Measurements from ENCODE around the gene RSPH9. TPM values are rescaled to one million over a fixed set of nuclear protein-coding genes. Genes with fewer than 3 reads are reported as not detected.

The RSPH9 gene
- total RNA-seq, 1 experiment from 2014 or later: not detected

GRCh38 chr6:43710576-43710975, 65.7 kb downstream of the RSPH9 start:
- no peak for DNase-seq (ENCODE audit: low spot score)

DNA sequence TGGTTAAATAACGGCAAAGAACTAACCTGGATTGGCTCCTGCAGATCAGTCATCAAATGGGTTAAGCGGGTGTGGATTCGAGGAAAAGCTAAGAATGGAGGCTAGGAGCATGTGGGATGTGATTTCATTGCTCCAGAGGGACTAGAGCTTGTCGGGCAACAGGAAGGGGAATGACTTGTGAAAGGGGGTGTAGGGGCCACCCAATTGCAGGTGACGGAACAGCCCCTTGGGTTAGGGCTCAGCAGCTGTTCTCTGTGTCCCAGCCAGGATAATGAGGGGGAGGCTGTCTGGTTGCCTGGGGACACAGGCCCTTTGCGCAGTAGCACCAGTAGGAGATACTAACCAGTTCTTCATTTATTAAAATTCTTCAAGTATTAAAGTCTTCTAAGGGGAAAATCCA, 67.7 kb downstream of the RSPH9 start:
- DNase-seq (ENCODE audit: low spot score): no peak

GRCh38 chr6:43713643-43714310, 68.9 kb downstream of the RSPH9 start:
- no peak for DNase-seq (ENCODE audit: low spot score)

GRCh38 chr6:43714311-43715055, 69.6 kb downstream of the RSPH9 start:
- peak; percentile 71 for DNase-seq (ENCODE audit: low spot score)

DNA sequence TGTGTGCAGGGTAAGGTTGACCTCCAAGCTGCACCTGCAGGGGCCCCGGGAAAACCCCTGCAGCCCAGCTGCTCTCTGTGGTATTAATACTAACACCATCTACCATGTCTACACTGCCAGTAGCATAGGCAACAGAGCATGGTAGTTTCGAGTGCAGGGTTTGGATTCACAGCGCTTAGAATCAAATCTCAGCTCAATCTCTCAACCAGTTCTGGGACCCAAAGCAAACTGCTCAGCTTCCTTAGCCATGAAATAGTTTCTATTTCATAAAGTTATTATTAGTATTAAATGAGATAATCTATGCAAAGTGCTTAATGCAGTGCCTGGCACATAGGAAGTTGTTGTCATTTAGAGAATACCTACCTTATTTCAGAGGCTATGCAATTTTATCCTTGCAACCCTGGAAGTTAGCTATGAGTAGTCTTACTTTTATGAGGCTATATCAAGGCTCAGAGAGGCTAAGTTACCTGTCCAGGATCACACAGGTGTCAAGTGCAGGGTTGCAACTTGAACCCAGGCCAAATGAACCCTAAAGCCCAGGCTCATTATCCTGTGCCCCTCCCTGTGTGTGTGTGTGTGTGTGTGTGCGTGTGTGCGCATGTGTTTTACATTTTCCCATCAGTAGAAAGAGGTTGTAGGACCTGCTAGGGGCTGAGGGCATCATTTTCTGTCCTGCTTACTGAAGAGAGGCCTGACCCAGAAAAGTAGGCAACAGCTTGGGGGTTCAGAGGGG, 70.4 kb downstream of the RSPH9 start:
- no peak for DNase-seq (ENCODE audit: low spot score)

- no peak for DNase-seq (ENCODE audit: low spot score)
Measured at GRCh38 chr6:43716099-43716498, 71.3 kb downstream of the RSPH9 start.

- no peak for DNase-seq (ENCODE audit: low spot score)
Measured at GRCh38 chr6:43717389-43717788, 72.6 kb downstream of the RSPH9 start.

GRCh38 chr6:43717822-43718221, 73.0 kb downstream of the RSPH9 start:
- DNase-seq (ENCODE audit: low spot score): no peak

DNA sequence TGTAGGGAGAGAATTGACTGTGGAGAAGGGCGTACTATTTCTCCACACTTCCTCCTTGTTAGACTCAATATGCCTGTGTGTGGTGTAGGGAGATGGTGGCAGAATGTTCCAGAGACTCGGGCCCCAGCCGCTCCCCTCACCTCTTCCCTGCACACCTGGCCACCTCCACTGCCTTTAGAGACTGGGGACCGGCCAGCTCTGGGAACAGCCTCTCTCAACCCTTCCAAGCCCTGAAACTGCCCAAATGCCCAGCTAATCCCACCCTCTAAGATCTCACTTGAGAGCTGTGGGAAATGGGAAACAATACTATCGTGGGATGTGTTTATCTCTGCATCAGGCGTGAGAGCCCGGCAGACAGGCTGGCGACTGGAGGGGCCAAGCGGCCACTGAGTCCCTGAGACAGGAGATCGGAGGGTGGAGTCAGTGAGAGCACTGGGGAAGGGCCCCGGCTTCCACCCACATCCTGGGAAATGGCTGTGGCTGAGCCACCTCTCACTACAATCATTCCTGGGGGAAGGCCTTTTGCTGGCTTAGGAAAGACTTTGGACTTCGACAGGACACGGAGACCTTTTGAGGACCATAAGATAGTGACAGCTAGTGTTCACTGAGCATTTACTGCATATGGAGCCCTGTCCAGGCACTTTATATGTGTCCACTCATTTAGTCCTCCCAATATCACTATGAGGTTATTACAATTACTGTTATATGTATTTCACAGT, 73.7 kb downstream of the RSPH9 start:
- no peak for DNase-seq (ENCODE audit: low spot score)

DNA sequence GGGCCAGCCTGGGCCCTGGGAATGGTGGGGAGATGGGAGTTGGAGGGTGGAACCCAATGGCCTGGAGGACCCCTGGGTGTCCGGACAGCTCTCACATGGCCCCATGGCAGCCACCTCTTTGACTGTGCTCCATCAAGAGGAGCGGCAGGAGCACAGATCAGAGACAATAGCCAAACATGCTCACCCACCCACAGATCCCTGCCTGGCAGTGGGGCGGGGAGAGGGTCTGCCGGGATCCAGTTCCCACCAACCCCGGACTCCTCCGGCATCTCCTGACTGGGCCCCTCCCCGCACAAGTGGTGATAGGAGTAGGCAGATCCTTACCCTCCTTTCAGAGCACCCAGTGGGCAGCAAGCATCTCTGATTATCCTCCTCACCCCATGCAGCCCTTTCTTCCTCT, 74.7 kb downstream of the RSPH9 start:
- no peak for DNase-seq (ENCODE audit: low spot score)

GRCh38 chr6:43720999-43721398, 76.2 kb downstream of the RSPH9 start:
- DNase-seq (ENCODE audit: low spot score): no peak

Other genes with a start within 250 kb of the RSPH9 start
- gene ABCC10, start 217.5 kb upstream of the RSPH9 start, total RNA-seq (2014; rRNA removed; shearing (Covaris generic)): 6.9 and 11.7 TPM in 2 replicates
- 12.6 and 13.7 TPM in 2 replicates for gene DLK2, start 189.5 kb upstream of the RSPH9 start, total RNA-seq (2014; rRNA removed; shearing (Covaris generic))
- 9.9 and 11.3 TPM in 2 replicates for gene TJAP1, start 167.5 kb upstream of the RSPH9 start, total RNA-seq (2014; rRNA removed; shearing (Covaris generic))
- 1.0 and 1.8 TPM in 2 replicates for gene LRRC73, start 134.7 kb upstream of the RSPH9 start, total RNA-seq (2014; rRNA removed; shearing (Covaris generic))
- gene YIPF3, start 128.1 kb upstream of the RSPH9 start, total RNA-seq (2014; rRNA removed; shearing (Covaris generic)): 188 and 210 TPM in 2 replicates
- gene POLR1C, start 127.9 kb upstream of the RSPH9 start, total RNA-seq (2014; rRNA removed; shearing (Covaris generic)): 63.8 and 77.5 TPM in 2 replicates
- gene XPO5, start 69.0 kb upstream of the RSPH9 start, total RNA-seq (2014; rRNA removed; shearing (Covaris generic)): 35.3 and 36.1 TPM in 2 replicates
- gene POLH, start 68.9 kb upstream of the RSPH9 start, total RNA-seq (2014; rRNA removed; shearing (Covaris generic)): 10.3 and 15.9 TPM in 2 replicates
- gene GTPBP2, start 15.8 kb upstream of the RSPH9 start, total RNA-seq (2014; rRNA removed; shearing (Covaris generic)): 51.4 and 52.9 TPM in 2 replicates
- gene MAD2L1BP, start 9.2 kb upstream of the RSPH9 start, total RNA-seq (2014; rRNA removed; shearing (Covaris generic)): 75.9 and 83.8 TPM in 2 replicates
- gene MRPS18A, start 42.8 kb downstream of the RSPH9 start, total RNA-seq (2014; rRNA removed; shearing (Covaris generic)): 73.4 and 84.5 TPM in 2 replicates
- gene VEGFA, start 125.2 kb downstream of the RSPH9 start, total RNA-seq (2014; rRNA removed; shearing (Covaris generic)): 46.8 and 55.6 TPM in 2 replicates